ENCODE data around the gene SLC25A23.

SLC25A23 gene

GRCh38 chr19:6451583-6452222 lies 7.9 kb downstream of the SLC25A23 start:
- Histone ChIP-seq H3K36me3 (ENCODE audit: insufficient read depth, low read length) (peaks cover 3% of the 10 kb centered on the region; the same call in 1 of the 2 replicates), H3K9ac (ENCODE audit: low read depth, low read length, poor library complexity, severe bottlenecking) (no peak overlapping the region), H4K20me1 (ENCODE audit: insufficient read depth, low read length, poor library complexity, severe bottlenecking) (no peaks in the 10 kb centered on the region), H3K79me2 (ENCODE audit: insufficient read depth, low read length) (no peaks in the 10 kb centered on the region), H3K4me1 (ENCODE audit: insufficient read depth, low read length, poor library complexity, severe bottlenecking) (no peaks in the 10 kb centered on the region), H3K9me2 (replicated peaks; ENCODE audit: low read depth, low read length) (no peaks in the 10 kb centered on the region), H2AFZ (ENCODE audit: low read length) (no peak overlapping the region), H3F3A (ENCODE audit: low read depth) (no peaks in the 10 kb centered on the region), H3K9me3 (ENCODE audit: insufficient read depth, low read depth, low read length) (no peaks in the 10 kb centered on the region), H3K4me3 (ENCODE audit: low read length, poor library complexity, severe bottlenecking) (no peak overlapping the region), H3K27me3 (ENCODE audit: insufficient read depth, low read length, poor library complexity, severe bottlenecking) (no peaks in the 10 kb centered on the region), H3K4me2 (ENCODE audit: low read depth, low read length, poor library complexity, severe bottlenecking) (no peak overlapping the region)
- no peak for TF ChIP-seq EZH2phosphoT487 (IDR thresholded peaks at IDR 0.05; ENCODE audit: borderline replicate concordance)
- no peak for TF ChIP-seq CTCF (conservative IDR thresholded peaks at IDR 0.05; ENCODE audit: low read length)

- Histone ChIP-seq H3K27me3 (ENCODE audit: insufficient read depth, low read length, poor library complexity, severe bottlenecking) (no peaks in the 10 kb centered on the region), H3K9me2 (replicated peaks; ENCODE audit: low read depth, low read length) (no peaks in the 10 kb centered on the region), H3F3A (ENCODE audit: low read depth) (no peaks in the 10 kb centered on the region), H3K4me1 (ENCODE audit: insufficient read depth, low read length, poor library complexity, severe bottlenecking) (no peaks in the 10 kb centered on the region), H2AFZ (ENCODE audit: low read length) (no peak overlapping the region), H3K9ac (ENCODE audit: low read depth, low read length, poor library complexity, severe bottlenecking) (no peak overlapping the region), H3K4me3 (ENCODE audit: low read length, poor library complexity, severe bottlenecking) (no peak overlapping the region), H4K20me1 (ENCODE audit: insufficient read depth, low read length, poor library complexity, severe bottlenecking) (no peaks in the 10 kb centered on the region), H3K9me3 (ENCODE audit: insufficient read depth, low read depth, low read length) (no peaks in the 10 kb centered on the region), H3K4me2 (ENCODE audit: low read depth, low read length, poor library complexity, severe bottlenecking) (no peak overlapping the region), H3K36me3 (ENCODE audit: insufficient read depth, low read length) (peaks cover 3% of the 10 kb centered on the region; the same call in 1 of the 2 replicates), H3K79me2 (ENCODE audit: insufficient read depth, low read length) (no peaks in the 10 kb centered on the region)
- TF ChIP-seq CTCF (conservative IDR thresholded peaks at IDR 0.05; ENCODE audit: low read length): no peak
- TF ChIP-seq EZH2phosphoT487 (IDR thresholded peaks at IDR 0.05; ENCODE audit: borderline replicate concordance): no peak
Observed at GRCh38 chr19:6450166-6450565, 9.4 kb downstream of the SLC25A23 start.

GRCh38 chr19:6448045-6448444 lies 11.5 kb downstream of the SLC25A23 start:
- Histone ChIP-seq H3K9me3 (ENCODE audit: insufficient read depth, low read depth, low read length) (no peaks in the 10 kb centered on the region), H3F3A (ENCODE audit: low read depth) (no peaks in the 10 kb centered on the region), H3K4me2 (ENCODE audit: low read depth, low read length, poor library complexity, severe bottlenecking) (no peak overlapping the region), H2AFZ (ENCODE audit: low read length) (no peak overlapping the region), H3K79me2 (ENCODE audit: insufficient read depth, low read length) (no peaks in the 10 kb centered on the region), H4K20me1 (ENCODE audit: insufficient read depth, low read length, poor library complexity, severe bottlenecking) (no peaks in the 10 kb centered on the region), H3K4me1 (ENCODE audit: insufficient read depth, low read length, poor library complexity, severe bottlenecking) (no peaks in the 10 kb centered on the region), H3K9me2 (replicated peaks; ENCODE audit: low read depth, low read length) (no peaks in the 10 kb centered on the region), H3K36me3 (ENCODE audit: insufficient read depth, low read length) (no peaks in the 10 kb centered on the region), H3K9ac (ENCODE audit: low read depth, low read length, poor library complexity, severe bottlenecking) (no peak overlapping the region), H3K4me3 (ENCODE audit: low read length, poor library complexity, severe bottlenecking) (no peak overlapping the region), H3K27me3 (ENCODE audit: insufficient read depth, low read length, poor library complexity, severe bottlenecking) (no peaks in the 10 kb centered on the region)
- no peak for TF ChIP-seq EZH2phosphoT487 (IDR thresholded peaks at IDR 0.05; ENCODE audit: borderline replicate concordance)
- no peak for TF ChIP-seq CTCF (conservative IDR thresholded peaks at IDR 0.05; ENCODE audit: low read length)
